ENCODE results near the gene UXS1.

DNA sequence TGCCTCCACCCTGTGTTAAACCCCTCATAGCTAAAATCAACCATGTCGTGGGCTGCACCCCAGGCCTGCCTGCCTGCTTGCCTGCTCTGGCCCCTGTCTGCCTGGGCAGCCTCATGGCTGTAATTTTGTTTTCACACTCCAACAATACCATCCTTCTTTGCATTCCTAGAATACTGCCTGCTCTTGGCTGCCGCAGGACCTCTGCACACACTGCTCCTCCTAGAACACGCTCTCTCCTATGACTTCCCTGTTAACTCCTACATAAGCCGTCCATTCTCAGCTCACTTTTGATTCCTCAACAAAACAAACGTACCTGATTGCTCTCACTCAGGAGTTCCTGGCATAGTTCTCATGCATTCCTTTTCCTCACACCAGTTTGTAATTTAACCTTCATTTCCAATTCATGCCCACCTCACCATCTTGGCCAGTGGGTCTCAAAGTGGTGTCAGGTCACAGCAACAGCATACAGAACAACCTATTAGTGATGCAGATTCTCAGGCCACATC lies 2.5 kb downstream of the UXS1 start:
- TF ChIP-seq, protein P1, sequence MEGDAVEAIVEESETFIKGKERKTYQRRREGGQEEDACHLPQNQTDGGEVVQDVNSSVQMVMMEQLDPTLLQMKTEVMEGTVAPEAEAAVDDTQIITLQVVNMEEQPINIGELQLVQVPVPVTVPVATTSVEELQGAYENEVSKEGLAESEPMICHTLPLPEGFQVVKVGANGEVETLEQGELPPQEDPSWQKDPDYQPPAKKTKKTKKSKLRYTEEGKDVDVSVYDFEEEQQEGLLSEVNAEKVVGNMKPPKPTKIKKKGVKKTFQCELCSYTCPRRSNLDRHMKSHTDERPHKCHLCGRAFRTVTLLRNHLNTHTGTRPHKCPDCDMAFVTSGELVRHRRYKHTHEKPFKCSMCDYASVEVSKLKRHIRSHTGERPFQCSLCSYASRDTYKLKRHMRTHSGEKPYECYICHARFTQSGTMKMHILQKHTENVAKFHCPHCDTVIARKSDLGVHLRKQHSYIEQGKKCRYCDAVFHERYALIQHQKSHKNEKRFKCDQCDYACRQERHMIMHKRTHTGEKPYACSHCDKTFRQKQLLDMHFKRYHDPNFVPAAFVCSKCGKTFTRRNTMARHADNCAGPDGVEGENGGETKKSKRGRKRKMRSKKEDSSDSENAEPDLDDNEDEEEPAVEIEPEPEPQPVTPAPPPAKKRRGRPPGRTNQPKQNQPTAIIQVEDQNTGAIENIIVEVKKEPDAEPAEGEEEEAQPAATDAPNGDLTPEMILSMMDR (IDR thresholded peaks at IDR 0.05), result no peak
- no peak for TF ChIP-seq POLR2A (IDR thresholded peaks at IDR 0.05)
